Measurements from ENCODE around the gene GDF7. TPM values are rescaled to one million over a fixed set of nuclear protein-coding genes. Genes with fewer than 3 reads are reported as not detected.

Gene GDF7
- total and polyA plus RNA-seq, 5 donors from 2014 or later, result 0.12 to 0.18 (median 0.14) TPM

DNA sequence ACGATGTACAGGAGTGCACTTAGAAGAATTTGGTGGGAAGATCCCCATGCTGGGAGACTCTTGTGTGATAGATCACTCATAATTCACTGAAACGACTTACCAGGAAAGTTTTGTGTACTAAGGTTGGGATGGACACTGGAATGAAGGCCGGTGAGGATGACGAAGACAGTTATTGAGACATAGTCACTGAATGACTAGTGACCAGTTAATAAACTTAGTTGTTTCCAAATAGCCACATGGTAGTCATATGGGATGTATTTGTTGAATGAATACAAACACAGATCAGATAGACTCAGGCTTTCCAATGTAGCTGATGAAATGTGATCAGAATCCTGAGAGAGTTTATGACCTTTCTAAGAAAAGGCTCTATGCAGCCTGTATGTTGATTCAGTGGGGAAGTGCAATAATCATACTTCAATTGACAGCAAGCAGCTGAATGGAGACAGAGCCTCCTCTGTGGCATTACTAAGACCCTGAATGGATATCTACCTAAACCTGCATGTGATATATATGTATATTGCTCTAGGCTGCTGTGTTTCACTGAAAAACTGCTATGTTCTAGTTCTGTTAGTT, 20.4 kb downstream of the GDF7 start:
- H3K9me3 Mint-ChIP-seq, result no peaks in the 10 kb centered on the region

DNA sequence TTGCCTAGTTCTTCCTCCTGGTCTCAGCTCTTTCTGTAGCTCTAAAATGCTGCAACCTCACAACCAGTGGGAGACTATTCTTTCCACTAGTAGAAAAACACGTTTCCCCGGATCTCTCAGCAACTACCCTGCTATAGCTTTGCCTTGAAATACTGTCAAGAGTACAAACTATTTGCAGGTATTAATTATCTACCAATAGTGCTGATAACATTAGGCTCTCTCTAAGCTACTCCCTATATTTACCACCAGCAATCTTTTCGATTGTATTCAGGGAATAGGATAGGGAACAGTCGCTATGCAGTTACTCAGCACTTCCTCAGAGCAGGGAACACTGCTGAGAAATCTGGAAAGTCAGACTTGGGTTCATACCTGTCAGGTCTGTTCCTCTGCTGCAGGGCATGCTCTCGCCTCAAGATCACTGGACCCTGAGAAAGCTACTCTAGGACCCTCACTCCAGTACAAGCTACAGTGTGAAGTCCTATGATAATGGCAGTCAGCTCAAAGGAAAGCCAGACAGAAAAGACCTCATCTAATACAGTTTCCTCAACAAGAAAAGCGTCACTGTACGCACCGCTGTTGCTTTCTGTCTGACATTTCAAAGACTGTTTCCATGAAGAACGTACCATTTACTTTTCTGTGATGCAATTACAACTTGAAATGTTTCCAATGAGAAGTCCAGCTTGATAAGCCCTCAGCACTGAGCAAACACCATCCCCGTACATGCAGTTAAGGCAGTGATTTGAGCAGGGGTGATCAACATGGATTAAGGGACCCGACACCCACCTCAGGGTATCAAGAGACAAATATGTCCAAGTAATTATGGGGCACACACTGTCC, 22.7 kb downstream of the GDF7 start:
- Histone ChIP-seq H3K27ac (ENCODE audit: insufficient read depth, low read length, poor library complexity, severe bottlenecking) (no peak overlapping the region), H3K36me3 (ENCODE audit: control insufficient read depth, insufficient read depth, low read length) (peaks cover 43% of the 10 kb centered on the region), H3K4me3 (ENCODE audit: low read depth, low read length) (no peak overlapping the region), H3K27me3 (ENCODE audit: control insufficient read depth, insufficient read depth, low read length) (no peaks in the 10 kb centered on the region), H3K4me1 (ENCODE audit: control insufficient read depth, insufficient read depth, low read length, poor library complexity, severe bottlenecking) (no peaks in the 10 kb centered on the region), H3K9me3 (ENCODE audit: control insufficient read depth in 2 of 2, low read length in 2 of 2) (peaks cover 0 to 2% of the 10 kb centered on the region in 2 experiments)
- peaks cover 51% of the 10 kb centered on the region for H3K36me3 Mint-ChIP-seq
- no peak overlapping the region for H3K4me3 Mint-ChIP-seq
- H3K9me3 Mint-ChIP-seq, result no peaks in the 10 kb centered on the region
- H3K27me3 Mint-ChIP-seq, result no peaks in the 10 kb centered on the region
- DNase-seq (no peak), ATAC-seq (ENCODE audit: low read depth in 2 of 2) (no peak)
- peaks cover 0 to 4% (median 0%) of the 10 kb centered on the region in 4 donors for H3K4me1 Mint-ChIP-seq
- H3K27ac Mint-ChIP-seq, result no peak overlapping the region

More for the DNA sequence above, 20.4 kb downstream of the GDF7 start:
- Mint-ChIP-seq H3K36me3 (peaks cover 69% of the 10 kb centered on the region), H3K27me3 (no peaks in the 10 kb centered on the region), H3K27ac (no peak overlapping the region), H3K4me3 (no peak overlapping the region), H3K4me1 (peaks cover 0 to 16% (median 2%) of the 10 kb centered on the region in 4 donors)
- H3K9me3 ChIP-seq (ENCODE audit: control insufficient read depth in 2 of 2, low read length in 2 of 2), result peaks cover 0 to 2% of the 10 kb centered on the region in 2 experiments
- ATAC-seq (ENCODE audit: low read depth in 2 of 2) (no peak), DNase-seq (no peak)
- peaks cover 4% of the 10 kb centered on the region for H3K4me1 ChIP-seq (ENCODE audit: control insufficient read depth, insufficient read depth, low read length, poor library complexity, severe bottlenecking)
- H3K4me3 ChIP-seq (ENCODE audit: low read depth, low read length), result no peak overlapping the region
- no peaks in the 10 kb centered on the region for H3K27me3 ChIP-seq (ENCODE audit: control insufficient read depth, insufficient read depth, low read length)
- peaks cover 38% of the 10 kb centered on the region for H3K36me3 ChIP-seq (ENCODE audit: control insufficient read depth, insufficient read depth, low read length)
- H3K27ac ChIP-seq (ENCODE audit: insufficient read depth, low read length, poor library complexity, severe bottlenecking), result no peak overlapping the region

DNA sequence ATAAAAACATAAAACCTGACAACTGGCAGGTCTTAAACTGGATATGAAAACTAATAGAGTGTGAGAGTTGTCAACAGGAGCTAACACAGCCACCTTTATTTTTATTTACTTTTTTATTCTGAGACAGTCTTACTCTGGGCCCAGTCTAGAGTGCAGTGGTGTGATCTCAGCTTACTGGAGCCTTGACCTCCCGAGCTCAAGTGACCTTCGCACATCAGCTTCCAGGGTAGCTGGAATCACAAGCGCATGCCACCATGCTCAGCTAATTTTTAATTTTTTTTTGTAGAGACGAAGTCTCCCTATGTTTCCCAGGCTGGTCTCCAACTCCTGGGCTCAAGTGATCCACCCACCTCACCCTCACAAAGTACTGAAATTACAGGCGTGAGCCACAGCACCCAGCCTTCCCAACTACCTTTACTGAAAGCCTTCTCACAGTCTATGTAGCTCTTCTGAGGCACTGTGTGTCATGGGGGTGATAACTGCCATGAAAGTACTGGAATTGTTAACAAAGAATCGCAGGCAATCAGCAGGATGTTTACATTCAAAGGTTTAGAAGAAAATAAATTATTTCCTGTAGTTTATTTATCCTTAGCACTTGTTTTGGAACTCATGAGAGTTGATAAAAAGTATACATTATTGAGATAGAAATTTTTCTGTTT, 24.3 kb downstream of the GDF7 start:
- H3K27ac ChIP-seq (ENCODE audit: insufficient read depth, low read length, poor library complexity, severe bottlenecking), result no peak overlapping the region
- H3K36me3 Mint-ChIP-seq, result peaks cover 45% of the 10 kb centered on the region
- no peaks in the 10 kb centered on the region for H3K27me3 Mint-ChIP-seq

DNA sequence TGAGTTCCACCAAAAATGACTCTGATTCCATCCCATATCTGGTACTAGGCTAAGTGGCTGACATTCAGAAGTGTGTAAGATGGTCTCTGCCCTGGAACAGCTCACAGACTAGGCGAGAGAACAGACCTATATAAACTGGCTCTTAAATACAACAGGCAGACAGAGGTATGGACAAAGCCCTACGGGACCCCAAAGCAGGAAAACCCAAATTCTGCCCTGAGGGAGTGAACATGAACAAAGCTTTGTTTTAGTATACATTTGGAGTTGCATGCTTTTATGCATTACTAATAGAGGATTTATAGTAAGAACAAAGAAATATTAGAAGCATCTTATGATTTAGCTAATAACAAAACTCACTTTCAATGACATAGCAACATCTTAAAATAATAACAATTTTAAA, 25.1 kb downstream of the GDF7 start:
- Histone ChIP-seq H3K27ac (ENCODE audit: insufficient read depth, low read length, poor library complexity, severe bottlenecking) (no peak overlapping the region), H3K4me3 (ENCODE audit: low read depth, low read length) (no peak overlapping the region), H3K27me3 (ENCODE audit: control insufficient read depth, insufficient read depth, low read length) (no peaks in the 10 kb centered on the region), H3K9me3 (ENCODE audit: control insufficient read depth in 2 of 2, low read length in 2 of 2) (peaks cover 0 to 2% of the 10 kb centered on the region in 2 experiments), H3K36me3 (ENCODE audit: control insufficient read depth, insufficient read depth, low read length) (peaks cover 27% of the 10 kb centered on the region), H3K4me1 (ENCODE audit: control insufficient read depth, insufficient read depth, low read length, poor library complexity, severe bottlenecking) (no peaks in the 10 kb centered on the region)
- Mint-ChIP-seq H3K27ac (no peak overlapping the region), H3K9me3 (no peaks in the 10 kb centered on the region), H3K4me3 (no peak overlapping the region), H3K27me3 (no peaks in the 10 kb centered on the region), H3K36me3 (peaks cover 42% of the 10 kb centered on the region), H3K4me1 (no peaks in the 10 kb centered on the region)
- ATAC-seq (ENCODE audit: low read depth in 2 of 2) (no peak), DNase-seq (no peak)

More for the DNA sequence above, 24.3 kb downstream of the GDF7 start:
- H3K4me1 Mint-ChIP-seq, result peaks cover 0 to 4% (median 0%) of the 10 kb centered on the region in 4 donors
- Histone ChIP-seq H3K36me3 (ENCODE audit: control insufficient read depth, insufficient read depth, low read length) (peaks cover 32% of the 10 kb centered on the region), H3K4me3 (ENCODE audit: low read depth, low read length) (no peak overlapping the region), H3K4me1 (ENCODE audit: control insufficient read depth, insufficient read depth, low read length, poor library complexity, severe bottlenecking) (no peaks in the 10 kb centered on the region), H3K27me3 (ENCODE audit: control insufficient read depth, insufficient read depth, low read length) (no peaks in the 10 kb centered on the region), H3K9me3 (ENCODE audit: control insufficient read depth in 2 of 2, low read length in 2 of 2) (peaks cover 0 to 2% of the 10 kb centered on the region in 2 experiments)
- H3K27ac Mint-ChIP-seq, result no peak overlapping the region
- H3K4me3 Mint-ChIP-seq, result no peak overlapping the region
- ATAC-seq (ENCODE audit: low read depth in 2 of 2) (no peak), DNase-seq (no peak)
- H3K9me3 Mint-ChIP-seq, result no peaks in the 10 kb centered on the region

DNA sequence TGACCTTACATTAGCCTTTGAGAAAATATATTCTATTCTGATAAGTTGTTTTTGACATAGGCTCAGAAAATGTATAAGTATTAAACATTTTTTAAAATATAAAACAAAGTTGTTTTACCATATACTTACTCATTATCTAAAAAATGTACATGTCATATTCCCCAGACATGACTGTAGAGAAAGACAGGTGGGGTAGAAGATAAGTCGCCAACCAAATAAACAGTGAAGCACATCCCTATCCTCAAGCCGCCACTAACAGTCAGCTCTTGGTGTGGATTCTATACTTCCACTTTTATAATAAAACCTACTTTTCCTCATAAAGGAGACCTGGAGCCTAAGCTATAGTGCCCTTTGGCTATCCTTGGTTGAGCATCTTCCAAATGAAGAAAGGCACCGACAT, 26.4 kb downstream of the GDF7 start:
- Mint-ChIP-seq H3K4me1 (no peaks in the 10 kb centered on the region), H3K4me3 (no peak overlapping the region), H3K27ac (no peak overlapping the region), H3K27me3 (no peaks in the 10 kb centered on the region), H3K9me3 (no peaks in the 10 kb centered on the region), H3K36me3 (peaks cover 36% of the 10 kb centered on the region)
- DNase-seq (no peak), ATAC-seq (ENCODE audit: low read depth in 2 of 2) (no peak)
- Histone ChIP-seq H3K4me3 (ENCODE audit: low read depth, low read length) (no peak overlapping the region), H3K9me3 (ENCODE audit: control insufficient read depth in 2 of 2, low read length in 2 of 2) (peaks cover 0 to 2% of the 10 kb centered on the region in 2 experiments), H3K4me1 (ENCODE audit: control insufficient read depth, insufficient read depth, low read length, poor library complexity, severe bottlenecking) (no peaks in the 10 kb centered on the region), H3K27ac (ENCODE audit: insufficient read depth, low read length, poor library complexity, severe bottlenecking) (no peak overlapping the region), H3K27me3 (ENCODE audit: control insufficient read depth, insufficient read depth, low read length) (no peaks in the 10 kb centered on the region), H3K36me3 (ENCODE audit: control insufficient read depth, insufficient read depth, low read length) (peaks cover 20% of the 10 kb centered on the region)

DNA sequence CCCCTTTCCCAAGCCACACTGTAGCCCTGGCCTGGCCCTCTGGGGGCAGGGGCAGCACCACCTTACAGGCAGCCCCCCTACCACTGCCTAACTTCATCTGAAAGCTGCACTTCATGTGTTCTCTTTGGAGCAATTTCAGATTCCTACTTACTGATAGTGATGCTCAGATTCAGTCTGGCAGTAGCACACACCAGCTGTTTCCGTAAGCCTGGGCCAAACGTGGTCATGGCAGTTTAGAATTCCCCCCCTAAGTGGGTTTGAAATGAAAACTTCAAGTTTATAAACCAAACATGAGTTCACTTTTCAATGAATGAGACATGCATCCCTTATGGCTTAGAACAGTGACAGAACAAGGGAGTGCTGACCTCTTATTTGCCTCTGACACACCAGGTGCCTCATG, 29.4 kb downstream of the GDF7 start:
- Mint-ChIP-seq H3K27ac (no peak overlapping the region), H3K4me1 (peaks cover 3 to 11% (median 7%) of the 10 kb centered on the region in 4 donors), H3K4me3 (no peak overlapping the region), H3K9me3 (no peaks in the 10 kb centered on the region), H3K27me3 (no peaks in the 10 kb centered on the region), H3K36me3 (peaks cover 39% of the 10 kb centered on the region)
- DNase-seq, result no peak
- Histone ChIP-seq H3K9me3 (ENCODE audit: control insufficient read depth in 2 of 2, low read length in 2 of 2) (no peaks in the 10 kb centered on the region), H3K4me1 (ENCODE audit: control insufficient read depth, insufficient read depth, low read length, poor library complexity, severe bottlenecking) (no peaks in the 10 kb centered on the region), H3K4me3 (ENCODE audit: low read depth, low read length) (no peak overlapping the region), H3K36me3 (ENCODE audit: control insufficient read depth, insufficient read depth, low read length) (peaks cover 15% of the 10 kb centered on the region), H3K27ac (ENCODE audit: insufficient read depth, low read length, poor library complexity, severe bottlenecking) (no peak overlapping the region), H3K27me3 (ENCODE audit: control insufficient read depth, insufficient read depth, low read length) (no peaks in the 10 kb centered on the region)
- no peak for ATAC-seq (ENCODE audit: low read depth in 2 of 2)

DNA sequence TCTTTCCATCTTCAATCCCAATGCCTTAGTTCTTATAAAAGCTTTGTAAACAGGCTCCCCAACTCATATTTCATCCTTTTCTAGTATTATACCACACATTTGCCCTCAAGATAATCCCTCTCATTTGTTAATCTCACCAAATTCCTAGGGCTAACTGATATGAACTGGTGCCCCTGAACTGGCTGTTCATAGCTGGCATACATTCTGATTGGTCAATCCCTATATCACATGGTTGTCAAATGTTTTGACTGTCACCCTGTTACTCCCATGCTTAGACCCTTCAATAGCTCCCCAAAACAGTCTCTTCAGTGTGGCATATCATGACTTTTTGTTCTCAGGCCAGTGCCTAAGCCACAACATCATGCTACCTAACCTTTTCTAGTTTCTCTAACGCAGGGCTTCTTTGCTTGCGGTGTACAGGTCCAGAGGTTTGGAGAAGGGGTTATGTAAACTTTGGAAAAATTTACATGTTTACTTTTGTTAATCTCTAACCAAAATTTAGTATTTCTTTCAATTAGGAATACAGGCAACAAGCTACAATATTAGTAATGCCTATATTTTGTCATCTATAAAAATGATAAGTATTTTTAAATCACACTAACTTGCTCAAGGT, 30.5 kb downstream of the GDF7 start:
- Mint-ChIP-seq H3K27ac (peak overlapping the region in 1 of 3 donors; percentile 15), H3K27me3 (no peaks in the 10 kb centered on the region), H3K9me3 (no peaks in the 10 kb centered on the region), H3K4me1 (peaks cover 3 to 11% (median 7%) of the 10 kb centered on the region in 4 donors), H3K36me3 (peaks cover 41% of the 10 kb centered on the region), H3K4me3 (no peak overlapping the region)
- DNase-seq (no peak), ATAC-seq (ENCODE audit: low read depth in 2 of 2) (no peak)
- Histone ChIP-seq H3K4me1 (ENCODE audit: control insufficient read depth, insufficient read depth, low read length, poor library complexity, severe bottlenecking) (no peaks in the 10 kb centered on the region), H3K4me3 (ENCODE audit: low read depth, low read length) (no peak overlapping the region), H3K27ac (ENCODE audit: insufficient read depth, low read length, poor library complexity, severe bottlenecking) (no peak overlapping the region), H3K27me3 (ENCODE audit: control insufficient read depth, insufficient read depth, low read length) (no peaks in the 10 kb centered on the region), H3K9me3 (ENCODE audit: control insufficient read depth in 2 of 2, low read length in 2 of 2) (no peaks in the 10 kb centered on the region), H3K36me3 (ENCODE audit: control insufficient read depth, insufficient read depth, low read length) (peaks cover 15% of the 10 kb centered on the region)
